AG04449 (cell line): ENCODE measurements around the gene RHBDL1.
A peak's percentile ranks its signal among the peaks of the same experiment; 100 is the strongest.

Experiments used
- CTCF ChIA-PET: fragments of 350-600 bp; formaldehyde crosslinking; extraction: SDS; loops from one replicate; lab custom pipeline; 2021; ENCODE audit warnings: antibody characterized with exemption; lab: Yijun Ruan, JAX
- POLR2A ChIA-PET: fragments of 400-600, 350-600 bp; formaldehyde crosslinking; extraction: SDS; loops from one replicate; lab custom pipeline; 2020; ENCODE audit warnings: antibody characterized with exemption, inconsistent platforms; lab: Yijun Ruan, JAX
- DNase-seq: peaks from one replicate; pipeline ENCODE4 v3.0.0-alpha.2; 2010; ENCODE audit warnings: low read depth, low spot score
- H3K4me3 ChIP-seq: 2 replicates; pipeline ENCODE4 v1.5.1; 2011; ENCODE audit warnings: low read depth, mild to moderate bottlenecking, control low read depth, low read length
- TF ChIP-seq, protein P1 (sequence below): IDR thresholded peaks from one replicate; pipeline ENCODE4 v1.5.1; 2011; ENCODE audit warnings: mild to moderate bottlenecking, moderate library complexity, low read length, control low read depth, inconsistent platforms; ENCODE audit not compliant: insufficient read depth; ENCODE audit errors: missing control alignments

The RHBDL1 gene

DNA sequence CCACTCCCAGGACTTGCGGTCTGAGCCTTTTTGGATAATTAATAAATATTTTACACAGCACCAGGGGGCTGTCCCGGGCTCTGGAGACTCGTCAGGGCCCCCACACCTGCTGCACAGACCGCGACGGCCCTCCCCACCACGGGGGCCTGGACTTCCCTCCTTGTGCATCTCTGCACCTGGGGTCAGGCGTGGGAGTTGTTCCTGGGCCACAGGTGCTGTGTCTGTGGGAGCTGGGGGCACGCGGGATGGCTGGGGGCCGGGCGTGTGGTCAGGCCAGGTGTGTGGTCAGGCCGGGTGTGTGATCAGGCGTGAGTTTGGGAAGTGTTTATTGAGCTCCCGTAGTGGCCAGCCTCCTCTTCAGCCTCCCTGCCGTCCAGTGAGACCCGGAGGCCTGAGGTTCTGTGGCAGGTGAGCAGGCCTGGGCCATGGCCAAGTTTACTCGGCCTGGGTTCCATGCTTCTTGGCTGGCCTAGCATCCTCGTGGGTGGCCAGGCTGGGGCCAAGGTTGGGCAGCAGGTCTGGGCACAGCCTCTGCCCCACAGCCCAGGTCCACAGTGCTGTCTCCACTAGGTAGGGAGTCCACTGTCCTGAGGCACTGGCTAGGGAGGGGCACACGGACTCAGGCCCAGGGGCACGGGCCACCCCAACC lies 2.9 kb downstream of the RHBDL1 start:
- CTCF ChIA-PET, result interaction anchor here (1.1 to 3.2 kb wide), 5 partner anchors 10 to 99 kb away, joined by 3 to 21 read pairs (median 3); partner anchors contain the start of gene RHOT2
- TF ChIP-seq, protein P1, sequence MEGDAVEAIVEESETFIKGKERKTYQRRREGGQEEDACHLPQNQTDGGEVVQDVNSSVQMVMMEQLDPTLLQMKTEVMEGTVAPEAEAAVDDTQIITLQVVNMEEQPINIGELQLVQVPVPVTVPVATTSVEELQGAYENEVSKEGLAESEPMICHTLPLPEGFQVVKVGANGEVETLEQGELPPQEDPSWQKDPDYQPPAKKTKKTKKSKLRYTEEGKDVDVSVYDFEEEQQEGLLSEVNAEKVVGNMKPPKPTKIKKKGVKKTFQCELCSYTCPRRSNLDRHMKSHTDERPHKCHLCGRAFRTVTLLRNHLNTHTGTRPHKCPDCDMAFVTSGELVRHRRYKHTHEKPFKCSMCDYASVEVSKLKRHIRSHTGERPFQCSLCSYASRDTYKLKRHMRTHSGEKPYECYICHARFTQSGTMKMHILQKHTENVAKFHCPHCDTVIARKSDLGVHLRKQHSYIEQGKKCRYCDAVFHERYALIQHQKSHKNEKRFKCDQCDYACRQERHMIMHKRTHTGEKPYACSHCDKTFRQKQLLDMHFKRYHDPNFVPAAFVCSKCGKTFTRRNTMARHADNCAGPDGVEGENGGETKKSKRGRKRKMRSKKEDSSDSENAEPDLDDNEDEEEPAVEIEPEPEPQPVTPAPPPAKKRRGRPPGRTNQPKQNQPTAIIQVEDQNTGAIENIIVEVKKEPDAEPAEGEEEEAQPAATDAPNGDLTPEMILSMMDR, result no peak

DNA sequence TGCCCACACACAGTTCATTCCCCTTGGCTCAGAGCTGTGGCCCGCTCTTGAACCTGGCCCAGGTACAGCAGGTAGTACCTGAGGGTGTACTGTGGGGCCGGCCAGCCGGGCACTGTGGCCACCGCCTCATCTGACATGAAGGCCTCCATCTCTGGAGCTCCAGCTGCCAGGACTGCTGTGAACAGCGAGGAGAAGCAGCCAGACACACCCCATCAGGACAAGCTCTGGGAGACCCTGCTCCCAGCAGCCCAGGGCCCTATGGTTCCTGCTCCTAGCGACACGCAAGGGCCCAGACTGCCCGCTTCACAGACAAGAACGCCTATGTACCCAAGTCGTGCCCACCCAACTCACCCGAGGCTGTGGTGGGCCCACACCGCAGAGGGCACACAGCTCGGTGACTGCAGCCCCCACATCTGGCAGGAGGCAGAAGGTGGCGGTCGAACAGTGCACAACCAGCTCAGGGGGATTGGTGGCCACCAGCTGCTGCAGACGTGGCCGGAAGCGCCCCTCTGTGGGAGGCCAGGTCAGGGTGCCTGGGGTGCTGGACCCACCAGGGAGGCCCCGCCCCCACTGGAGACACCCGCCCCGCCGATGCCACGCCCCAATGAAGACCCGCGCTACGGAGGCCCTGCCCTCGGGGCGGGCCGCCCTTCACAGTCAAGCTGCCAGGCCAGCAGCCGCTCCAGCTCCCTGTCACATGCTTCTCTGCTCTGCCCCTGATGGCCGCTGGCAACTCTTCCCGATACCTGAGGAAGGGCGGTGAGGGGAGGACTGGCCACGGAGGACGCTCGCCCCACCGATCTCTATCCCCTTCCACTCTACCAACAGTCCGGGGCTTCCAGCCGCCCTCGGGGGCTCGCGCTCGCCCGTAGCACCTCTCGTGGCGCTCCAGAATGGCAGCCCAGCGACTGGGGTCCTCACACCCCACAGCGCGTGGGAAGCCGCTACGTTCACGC lies 3.7 kb downstream of the RHBDL1 start:
- TF ChIP-seq, protein P1, result no peak
- ChIA-PET POLR2A (interaction anchor here (0.7 to 1.4 kb wide), 3 partner anchors 10 to 30 kb away, joined by 3 to 6 read pairs (median 4); partner anchors contain the start of gene WDR90), CTCF (interaction anchor here (1.0 to 3.2 kb wide), 6 partner anchors 11 to 101 kb away, joined by 3 to 21 read pairs (median 3); partner anchors contain the start of gene RHOT2)
- no peak for DNase-seq
- H3K4me3 ChIP-seq, result peak overlapping the region; percentile 62

More for the DNA sequence above, 2.9 kb downstream of the RHBDL1 start:
- DNase-seq, result no peak
- POLR2A ChIA-PET, result interaction anchor here (1.0 kb wide), 1 partner anchor 9 kb away, joined by 6 read pairs; no protein-coding TSS in a partner anchor
- no peak overlapping the region for H3K4me3 ChIP-seq

DNA sequence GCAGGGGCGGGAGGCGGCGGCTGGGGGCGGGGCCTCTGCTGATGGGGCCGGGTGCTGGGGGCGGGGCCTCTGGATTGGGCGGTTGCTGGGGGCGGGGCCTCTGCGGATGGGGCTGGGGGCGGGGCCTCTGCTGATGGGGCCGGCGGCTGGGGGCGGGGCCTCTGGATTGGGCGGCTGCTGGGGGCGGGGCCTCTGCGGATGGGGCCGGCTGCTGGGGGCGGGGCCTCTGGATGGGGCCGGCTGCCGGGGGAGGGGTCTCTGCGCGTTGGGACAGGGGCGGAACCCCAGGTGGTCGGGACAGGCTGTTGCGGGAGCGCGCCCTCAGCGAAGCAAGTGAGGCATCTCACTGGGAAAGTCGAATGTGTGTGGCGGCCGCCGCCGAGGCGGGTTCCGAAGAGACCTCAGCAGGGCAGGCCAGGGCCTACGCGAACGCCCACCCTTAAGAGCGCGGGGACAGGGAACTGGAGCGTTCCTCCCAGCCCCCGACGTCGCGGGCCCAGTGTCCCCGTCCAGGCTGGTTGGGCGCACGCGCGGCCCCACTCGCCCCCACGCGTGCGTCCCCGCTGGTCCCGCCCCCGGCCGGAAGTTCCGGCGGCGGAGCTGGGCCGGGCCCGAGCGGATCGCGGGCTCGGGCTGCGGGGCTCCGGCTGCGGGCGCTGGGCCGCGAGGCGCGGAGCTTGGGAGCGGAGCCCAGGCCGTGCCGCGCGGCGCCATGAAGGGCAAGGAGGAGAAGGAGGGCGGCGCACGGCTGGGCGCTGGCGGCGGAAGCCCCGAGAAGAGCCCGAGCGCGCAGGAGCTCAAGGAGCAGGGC lies 4.5 kb downstream of the RHBDL1 start, which contains the start of gene STUB1:
TSS of gene STUB1 (plus strand) at position 597 of the 811 bp plus-strand sequence. CDS start at position 713, 116 bp downstream.
- peak within 1 kb of the TSS; percentile 77 for H3K4me3 ChIP-seq
- TF ChIP-seq, protein P1, result no peak
- ChIA-PET POLR2A (interaction anchor here (0.6 to 2.1 kb wide), 6 partner anchors 9 to 36 kb away, joined by 3 to 9 read pairs (median 4); partner anchors contain the start of gene WDR24), CTCF (interaction anchor here (0.8 to 3.2 kb wide), 5 partner anchors 10 to 102 kb away, joined by 3 to 21 read pairs (median 3); partner anchors contain the start of gene RHOT2)
- no peak for DNase-seq

DNA sequence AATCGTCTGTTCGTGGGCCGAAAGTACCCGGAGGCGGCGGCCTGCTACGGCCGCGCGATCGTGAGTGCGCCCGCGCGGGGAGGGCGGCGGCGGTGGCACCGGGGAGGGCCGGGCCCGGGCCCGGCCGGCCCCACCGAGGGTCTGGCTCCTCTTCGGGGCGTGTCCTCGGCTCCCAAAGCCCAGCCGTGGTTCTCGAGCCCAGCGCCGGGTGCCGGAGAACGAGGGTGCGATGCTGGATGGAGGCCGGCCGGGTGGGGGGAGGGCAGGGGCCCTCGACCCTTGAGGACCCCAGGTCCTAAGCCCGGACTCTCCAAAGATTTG lies 5.1 kb downstream of the RHBDL1 start:
- DNase-seq, result no peak
- TF ChIP-seq, protein P1, result no peak
- POLR2A ChIA-PET, result interaction anchor here (0.6 to 2.1 kb wide), 6 partner anchors 9 to 35 kb away, joined by 3 to 9 read pairs (median 3); partner anchors contain the start of genes WDR24 and WDR90
- H3K4me3 ChIP-seq, result peak overlapping the region; percentile 77
- CTCF ChIA-PET, result interaction anchor here (0.8 to 3.2 kb wide), 2 partner anchors 11 to 13 kb away, joined by 3 to 21 read pairs; partner anchors contain the start of gene RHOT2

DNA sequence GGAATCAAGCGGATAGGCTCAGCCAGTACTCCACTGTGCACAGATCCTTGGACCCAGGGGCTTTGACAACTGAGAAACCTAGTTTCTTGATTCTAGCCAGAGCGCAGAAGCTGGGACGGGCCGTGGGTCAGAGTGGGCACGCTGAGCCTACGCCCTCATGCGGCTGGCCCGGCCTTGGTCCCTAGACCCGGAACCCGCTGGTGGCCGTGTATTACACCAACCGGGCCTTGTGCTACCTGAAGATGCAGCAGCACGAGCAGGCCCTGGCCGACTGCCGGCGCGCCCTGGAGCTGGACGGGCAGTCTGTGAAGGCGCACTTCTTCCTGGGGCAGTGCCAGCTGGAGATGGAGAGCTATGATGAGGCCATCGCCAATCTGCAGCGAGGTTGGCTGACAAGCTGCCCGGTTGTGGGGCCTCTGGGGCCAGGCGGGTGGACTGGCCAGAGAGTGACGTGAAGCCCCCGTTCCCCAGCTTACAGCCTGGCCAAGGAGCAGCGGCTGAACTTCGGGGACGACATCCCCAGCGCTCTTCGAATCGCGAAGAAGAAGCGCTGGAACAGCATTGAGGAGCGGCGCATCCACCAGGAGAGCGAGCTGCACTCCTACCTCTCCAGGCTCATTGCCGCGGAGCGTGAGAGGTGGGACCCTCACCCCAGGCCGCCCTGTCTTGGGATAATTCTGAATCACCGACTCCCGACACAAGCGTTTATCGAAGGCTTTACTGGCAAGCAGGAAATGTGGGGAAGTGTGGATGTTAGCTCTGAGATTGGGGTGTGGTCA lies 5.7 kb downstream of the RHBDL1 start:
- CTCF ChIA-PET, result interaction anchor here (0.8 to 3.2 kb wide), 5 partner anchors 10 to 290 kb away, joined by 3 to 21 read pairs (median 3); partner anchors contain the start of gene RHOT2
- POLR2A ChIA-PET, result interaction anchor here (0.8 to 2.1 kb wide), 4 partner anchors 9 to 35 kb away, joined by 3 to 9 read pairs (median 3); partner anchors contain the start of genes WDR24 and WDR90
- peak overlapping the region; percentile 77 for H3K4me3 ChIP-seq
- TF ChIP-seq, protein P1, result peak; percentile 29
- no peak for DNase-seq
